HG02798 (cell line): ENCODE measurements around the gene AKAP6.

Source experiments
- ATAC-seq: cut with Tn5 transposase; IDR thresholded peaks from one replicate; pipeline ENCODE4 v1.9.1; 2021; ENCODE audit warnings: mild to moderate bottlenecking; ENCODE audit not compliant: unreplicated experiment, poor library complexity

Gene AKAP6

GRCh38 chr14:32472512-32473463 lies 143.7 kb downstream of the AKAP6 start:
- ATAC-seq = no peak

DNA sequence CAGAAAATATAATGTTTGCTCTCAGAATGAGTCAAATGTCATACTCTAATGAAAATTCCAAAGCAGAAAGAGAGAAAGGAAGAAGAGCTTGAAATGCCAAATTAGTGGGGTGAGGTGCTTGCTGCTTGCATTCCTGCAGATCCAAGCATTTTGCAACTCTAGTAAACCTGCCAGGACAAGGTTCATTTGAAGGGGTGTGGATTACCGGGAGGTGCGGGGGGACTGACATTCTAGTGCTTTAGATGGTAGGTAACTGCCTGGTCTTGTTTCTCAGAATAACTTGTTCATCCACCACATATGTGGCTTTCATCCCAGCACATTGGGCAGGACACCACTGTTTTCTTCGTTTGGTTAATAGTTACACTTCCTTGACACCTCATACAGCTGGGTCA lies 144.4 kb downstream of the AKAP6 start:
- no peak for ATAC-seq

DNA sequence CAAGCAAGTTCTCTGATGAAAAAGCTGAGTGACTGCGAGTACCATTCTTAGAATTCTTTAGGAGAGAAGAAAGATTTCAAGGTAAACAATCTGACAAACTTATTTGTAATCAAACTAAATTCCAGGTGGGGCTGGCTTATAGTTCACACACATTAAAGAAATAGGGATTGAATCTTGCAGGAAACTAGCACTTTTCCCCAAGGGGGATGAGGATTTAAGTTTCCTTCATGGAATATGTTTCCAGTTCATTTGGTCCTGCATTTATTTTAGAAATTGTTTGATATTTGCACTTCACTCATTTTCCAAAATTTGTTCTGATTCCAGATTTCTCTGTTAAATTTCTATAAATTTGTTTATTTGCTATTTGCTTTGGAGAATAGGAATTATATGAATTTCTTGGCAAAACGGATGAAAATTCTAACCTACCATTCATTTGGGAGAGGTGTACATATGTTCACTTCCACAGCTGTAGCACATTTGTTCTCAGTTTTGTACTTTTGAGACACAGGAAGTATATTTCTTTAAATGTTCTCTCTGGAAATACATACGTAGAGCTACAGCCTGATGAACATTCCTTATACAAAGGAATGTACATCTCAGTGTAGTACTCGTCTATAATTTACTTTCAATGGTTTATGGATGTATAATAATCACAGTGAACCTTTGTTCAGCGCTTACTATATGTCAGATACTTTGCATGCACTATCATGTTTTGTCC lies 145.5 kb downstream of the AKAP6 start:
- no peak for ATAC-seq

DNA sequence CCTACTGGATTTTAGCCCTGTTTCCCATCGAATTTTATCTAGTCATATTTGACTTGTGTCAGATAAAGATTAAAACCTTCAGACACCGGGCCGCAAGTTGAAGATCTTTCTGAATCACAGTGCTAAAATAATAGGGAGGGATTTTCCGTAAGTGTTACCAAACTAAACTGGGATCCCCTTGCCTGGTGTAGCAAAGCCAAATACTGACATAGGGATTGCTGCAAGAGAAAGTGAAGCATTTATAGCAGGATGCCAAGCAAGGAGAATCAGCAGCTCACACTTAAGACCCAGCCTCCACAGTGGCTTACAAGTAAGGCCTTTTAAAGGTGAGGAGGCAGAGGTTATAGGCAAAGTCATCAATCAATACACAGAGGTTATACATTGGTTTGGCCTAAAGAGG lies 147.4 kb downstream of the AKAP6 start:
- no peak for ATAC-seq

GRCh38 chr14:32477396-32477795 lies 148.3 kb downstream of the AKAP6 start:
- ATAC-seq = no peak

- no peak for ATAC-seq
These were observed 149.0 kb downstream of the AKAP6 start for GRCh38 chr14:32478050-32478449.

DNA sequence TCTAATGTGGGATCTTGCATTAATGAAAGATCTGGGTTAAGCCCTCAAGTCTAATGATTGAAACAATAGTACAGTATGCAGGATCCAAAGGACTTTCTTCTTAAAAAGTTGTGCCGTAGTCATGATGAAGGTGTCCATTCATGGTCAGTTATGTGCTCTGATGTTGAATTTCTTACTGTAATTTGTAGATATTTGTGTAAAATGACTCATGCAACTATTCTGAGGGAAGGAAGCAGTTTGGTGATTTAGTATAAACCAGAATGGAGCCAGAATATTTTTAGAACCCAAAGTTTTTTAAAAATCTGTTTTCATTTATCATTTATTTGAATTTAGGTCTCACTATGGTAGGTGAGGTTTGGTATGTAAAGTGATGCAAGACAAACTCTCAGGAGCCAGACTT lies 151.2 kb downstream of the AKAP6 start:
- no peak for ATAC-seq

DNA sequence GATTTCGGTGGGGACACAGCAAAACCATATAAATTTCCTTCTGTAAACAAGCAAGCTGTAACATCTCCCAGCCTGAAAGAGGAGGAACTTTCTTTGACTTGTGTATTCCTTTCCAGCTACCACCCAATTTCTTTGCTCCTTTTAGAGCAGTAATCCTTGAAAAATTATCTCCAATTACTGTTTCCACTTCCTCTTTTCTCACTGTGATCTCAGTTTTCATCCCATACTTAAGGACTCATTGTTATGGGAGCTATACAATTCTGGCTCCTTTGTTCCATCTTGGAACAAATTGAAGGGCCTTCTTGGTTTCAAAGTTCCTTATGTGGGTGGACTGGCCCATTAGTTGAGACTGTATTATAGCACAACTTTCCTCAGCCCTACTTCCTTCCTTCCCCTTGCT lies 152.6 kb downstream of the AKAP6 start:
- ATAC-seq = no peak

DNA sequence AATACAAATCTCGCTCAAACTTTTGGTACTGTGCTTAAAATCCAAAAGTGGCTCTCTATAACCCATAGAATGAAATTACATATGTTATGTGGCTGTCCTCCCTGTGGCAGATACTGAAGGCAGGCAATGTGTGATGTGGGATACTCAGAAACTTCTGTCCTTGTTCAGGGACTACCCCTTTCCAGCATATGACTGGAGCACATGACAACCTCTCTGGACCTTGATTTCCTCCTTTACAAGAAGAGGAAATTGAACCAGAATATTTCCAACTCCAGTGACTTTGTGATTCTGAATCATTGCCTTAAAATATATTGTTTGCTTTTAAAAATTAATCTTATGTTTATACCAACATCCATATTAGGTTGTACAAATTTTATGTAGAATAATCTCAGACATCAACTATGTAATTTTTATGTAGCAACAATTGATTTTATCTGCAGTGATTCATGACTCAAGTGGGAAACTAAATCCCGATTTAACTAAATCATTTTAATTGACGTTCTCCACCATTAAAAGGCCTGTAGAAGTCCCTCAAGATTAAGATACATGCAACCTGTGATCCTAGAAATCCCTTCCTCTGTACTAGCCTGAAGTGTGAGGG lies 162.4 kb downstream of the AKAP6 start:
- no peak for ATAC-seq

DNA sequence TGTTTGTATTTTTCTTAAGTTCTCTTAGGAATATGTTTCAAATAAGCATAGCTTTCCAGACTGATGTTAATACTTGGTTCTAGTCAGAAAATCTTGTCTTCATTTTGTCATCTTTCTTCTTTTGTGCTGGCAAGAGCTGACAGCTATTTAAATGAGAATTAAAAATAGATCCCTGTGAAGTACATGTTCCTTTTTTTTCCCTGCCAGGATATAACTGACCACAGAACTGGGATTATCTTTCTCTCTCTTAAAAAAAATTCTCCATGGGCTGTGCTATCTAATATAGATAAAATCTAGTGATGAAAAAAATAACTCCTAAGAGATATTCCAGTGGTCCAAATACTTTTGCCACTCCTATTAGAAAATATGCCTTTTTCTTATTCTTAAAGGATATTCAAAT lies 163.4 kb downstream of the AKAP6 start:
- ATAC-seq = no peak

- no peak for ATAC-seq
These were observed 165.7 kb downstream of the AKAP6 start for GRCh38 chr14:32494609-32495434.

DNA sequence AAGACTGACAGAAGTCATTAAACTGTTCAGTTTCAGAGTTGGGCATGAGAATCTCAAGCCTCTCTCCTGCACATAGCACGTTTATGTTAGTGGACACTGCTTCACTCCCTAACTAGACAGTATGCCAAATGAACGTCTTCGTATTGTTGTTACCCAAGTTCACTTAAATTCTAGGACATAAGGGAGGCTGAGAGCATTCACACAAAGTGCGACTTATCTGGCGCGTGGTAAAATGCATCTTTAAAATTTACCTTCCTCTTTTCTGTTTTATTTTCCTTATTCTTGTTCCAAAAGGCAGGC lies 166.3 kb downstream of the AKAP6 start:
- ATAC-seq = no peak

GRCh38 chr14:32497248-32497647 lies 168.2 kb downstream of the AKAP6 start:
- no peak for ATAC-seq

DNA sequence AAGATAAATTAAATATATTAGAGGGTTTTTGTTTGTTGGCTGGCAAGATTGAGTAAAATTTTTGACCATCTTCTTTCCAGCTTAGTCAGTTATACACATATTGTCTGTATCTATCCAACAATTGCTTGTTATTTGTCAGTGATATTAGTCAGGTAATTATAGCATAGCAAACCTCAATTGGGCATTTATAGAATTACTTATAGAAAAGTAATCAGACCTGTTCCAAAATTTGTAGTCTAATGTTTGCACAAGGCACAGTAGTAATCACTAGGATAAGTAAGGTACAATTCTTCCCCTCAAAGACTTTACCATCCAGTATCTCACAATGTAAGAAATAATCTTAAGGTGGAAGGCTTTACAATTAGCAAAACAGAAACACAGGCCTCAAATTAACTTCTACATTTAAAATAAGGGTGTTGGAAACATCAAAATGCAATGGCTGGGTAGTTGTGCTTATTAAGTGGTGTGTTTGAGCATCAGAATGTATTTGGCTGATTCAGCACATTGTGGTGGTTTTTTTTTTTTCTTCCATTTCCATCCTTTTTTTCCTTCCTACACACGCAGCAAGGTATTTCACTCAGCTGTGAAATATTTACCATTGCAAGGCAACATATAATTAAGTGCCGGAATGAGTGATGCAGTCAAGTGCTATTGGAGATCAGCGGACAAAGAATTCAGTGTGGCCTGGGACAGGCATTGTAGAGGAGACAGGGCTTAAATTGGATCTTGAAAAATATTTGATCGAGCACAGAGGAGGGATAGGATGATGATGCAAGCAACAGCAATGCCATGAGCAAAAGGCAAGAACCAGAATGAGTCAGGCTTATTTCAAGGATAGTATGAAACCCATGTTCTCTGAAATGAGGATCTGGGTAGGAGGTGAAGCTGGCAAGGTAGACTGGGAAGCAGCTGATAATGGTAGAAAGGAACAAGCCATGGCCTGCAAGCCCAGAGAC lies 178.2 kb downstream of the AKAP6 start:
- no peak for ATAC-seq

GRCh38 chr14:32508281-32508680 lies 179.2 kb downstream of the AKAP6 start:
- no peak for ATAC-seq

DNA sequence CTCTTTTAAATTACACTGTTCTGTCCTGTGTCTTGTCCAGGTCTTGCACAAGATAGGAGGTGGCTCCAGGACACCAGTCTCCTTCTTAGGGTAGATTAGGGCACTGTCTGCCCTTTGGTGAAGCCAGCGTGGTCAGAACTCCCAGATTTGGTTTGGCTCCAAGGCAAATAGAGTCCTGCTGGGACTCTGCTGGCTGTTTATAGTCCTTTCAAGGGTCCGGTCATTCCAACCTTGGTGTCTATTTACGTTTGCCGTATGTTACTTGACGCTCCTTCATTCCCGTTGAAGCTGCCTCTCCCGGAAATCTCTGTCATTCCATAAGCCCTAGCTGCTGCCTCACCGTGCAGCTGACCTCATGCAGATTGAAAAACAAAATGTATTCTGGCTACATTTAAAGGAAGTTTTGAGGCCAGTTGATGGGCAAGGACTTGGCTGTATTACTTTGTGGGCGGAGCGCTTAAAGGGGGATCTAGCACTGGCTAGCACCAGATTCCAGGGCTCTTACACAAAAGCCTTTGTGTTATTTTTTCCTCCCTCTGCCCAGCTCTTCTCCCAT lies 180.6 kb downstream of the AKAP6 start:
- no peak for ATAC-seq

DNA sequence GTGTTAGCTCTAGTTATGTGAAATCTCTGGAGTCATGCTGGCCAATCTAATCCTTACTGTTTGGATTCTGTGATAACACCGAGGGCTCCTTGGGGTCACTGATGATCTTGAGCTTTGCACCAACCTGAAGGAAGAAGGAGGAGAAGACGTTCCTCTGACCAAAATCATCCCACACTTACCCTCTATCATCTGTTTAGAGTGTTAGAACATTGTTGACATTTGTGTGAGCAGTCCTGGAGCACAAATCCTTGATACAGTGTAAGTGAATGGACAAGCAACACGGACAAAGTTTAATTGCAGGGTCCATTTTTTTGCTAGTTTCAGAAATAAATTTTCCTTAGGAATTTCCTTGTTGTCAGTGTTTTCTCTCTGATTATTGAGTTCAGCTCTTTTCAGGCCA lies 181.7 kb downstream of the AKAP6 start:
- ATAC-seq = no peak

GRCh38 chr14:32512348-32512747 lies 183.2 kb downstream of the AKAP6 start:
- no peak for ATAC-seq

GRCh38 chr14:32512813-32513212 lies 183.7 kb downstream of the AKAP6 start:
- ATAC-seq = no peak
